Urinary bladder (tissue), 4 donors: ENCODE results near the gene SETBP1. TPM values are rescaled to one million over a fixed set of nuclear protein-coding genes. Genes with fewer than 3 reads are reported as not detected.

Source experiments
- DNase-seq: peaks from one replicate; pipeline ENCODE4 v3.0.0-alpha.2; 2015; ENCODE audit errors: extremely low spot score
- H3K27ac ChIP-seq: one replicate; pipeline ENCODE4 v1.5.1; 2013; ENCODE audit warnings: low read depth, mild to moderate bottlenecking, moderate library complexity
- H3K36me3 ChIP-seq: one replicate; pipeline ENCODE4 v1.6.1; 2013; ENCODE audit warnings: mild to moderate bottlenecking, moderate library complexity; ENCODE audit not compliant: insufficient read depth
- H3K4me1 ChIP-seq: one replicate; pipeline ENCODE4 v1.6.1; 2013; ENCODE audit warnings: mild to moderate bottlenecking, moderate library complexity; ENCODE audit not compliant: insufficient read depth
- H3K4me3 ChIP-seq: one replicate; pipeline ENCODE4 v1.5.1; 2013; ENCODE audit warnings: low read depth, low read length
- WGBS: extraction: QIAGEN DNeasy Blood & Tissue Kit; methylation state at CpG from one replicate; pipeline ENCODE4 v1.1.7; 2013; 5-methylcytosine and 5-hydroxymethylcytosine counted together
- polyA plus RNA-seq: library from polyadenylated mRNA; stranded (reverse); fragments of 200-250 nt; gene quantifications from one replicate; pipeline ENCODE4 v1.2.3, GENCODE V29; 2013
- total RNA-seq: library from RNA; depleted of rRNA; stranded (reverse); fragments of >200 nt; gene quantifications from one replicate; pipeline ENCODE4 v1.2.3, GENCODE V29; 2014
- donor health status: healthy with polysubstance abuse.
- donor health status: healthy.

The SETBP1 gene
- total RNA-seq (46.7 TPM), polyA plus RNA-seq (12.6 TPM)

DNA sequence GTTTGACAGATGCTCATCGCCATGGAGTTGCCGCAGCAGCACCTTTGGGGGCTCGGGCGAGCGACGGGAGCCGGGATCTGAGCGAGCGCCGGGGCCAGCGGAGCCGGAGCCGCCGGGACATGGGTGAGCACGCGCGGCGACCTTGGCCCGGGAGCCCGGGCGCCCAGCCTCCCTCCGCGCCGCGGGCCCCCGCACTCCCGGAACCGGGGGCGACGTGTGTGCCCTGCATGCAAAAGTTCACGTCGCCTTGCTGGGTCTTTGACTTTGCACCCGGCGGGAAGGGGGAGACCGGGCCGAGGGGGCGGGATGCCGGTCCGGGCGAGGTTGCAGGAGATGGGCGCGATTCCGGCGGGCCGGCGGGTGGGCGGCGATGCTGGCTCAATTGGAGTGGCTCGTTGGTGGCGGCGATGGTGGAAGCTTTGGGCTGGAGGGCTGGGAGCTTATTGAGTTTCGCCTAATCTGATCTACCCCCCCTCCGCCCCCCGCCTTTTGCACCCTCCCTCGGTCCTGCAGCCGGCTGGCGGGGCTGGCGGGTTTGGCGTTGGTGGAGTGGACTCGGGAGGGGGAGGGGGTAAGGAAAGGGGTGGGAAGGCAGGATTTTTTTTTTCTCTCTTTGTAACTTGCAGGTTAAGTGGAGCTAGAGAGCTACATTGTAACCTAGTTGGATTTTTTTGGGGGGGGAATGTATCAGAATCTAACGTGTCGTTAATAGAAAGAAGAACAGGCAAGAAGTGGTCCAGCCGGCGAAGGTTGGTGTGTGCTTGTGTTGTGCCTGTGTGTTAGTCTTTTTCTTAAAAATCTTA, at the start of gene SETBP1:
Gene SETBP1, plus strand, starts transcription at position 616 of the 803 bp plus-strand sequence. CDS start 20,459 bp downstream, outside the sequence.
- under 1% methylated on average over 64 of the region's 64 CpGs for WGBS
- no peaks in the 10 kb centered on the region for H3K4me1 ChIP-seq
- peak within 1 kb of the TSS; percentile 78 for H3K27ac ChIP-seq
- no peaks in the 10 kb centered on the region for H3K36me3 ChIP-seq
- DNase-seq, result peak; percentile 74
- H3K4me3 ChIP-seq, result peak within 1 kb of the TSS; percentile 88

DNA sequence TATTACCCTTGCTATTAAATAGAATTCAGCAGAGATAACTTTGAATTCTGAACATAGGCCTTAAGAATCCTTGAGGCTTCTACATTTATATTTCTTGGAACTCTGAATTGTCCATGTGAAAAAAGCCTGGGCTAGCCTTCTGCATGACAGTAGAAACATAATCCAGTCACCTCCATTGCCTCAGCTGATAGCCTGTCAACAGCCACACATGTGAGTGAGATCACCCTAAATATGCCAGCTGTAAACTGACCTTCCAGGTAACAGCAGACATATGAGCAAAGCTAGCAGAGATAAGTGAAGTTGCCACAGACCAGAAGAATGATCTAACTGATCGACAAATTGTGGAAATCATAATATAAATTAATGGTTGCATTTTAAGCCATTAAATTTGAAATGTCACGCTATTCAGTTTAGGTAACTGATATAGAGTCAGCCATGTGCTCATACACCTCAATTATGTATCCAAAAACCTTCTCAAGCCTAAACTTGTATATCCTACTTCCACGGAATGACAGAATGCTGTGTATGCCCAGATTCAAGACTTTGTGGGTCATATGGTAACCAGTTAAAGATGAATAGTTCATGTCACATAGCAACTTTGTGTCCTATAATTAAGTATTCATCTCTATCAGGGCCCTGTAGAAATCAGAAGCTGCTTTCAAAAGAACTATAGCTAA, 48.1 kb upstream of the SETBP1 start:
- 95% methylated on average over 3 of the region's 3 CpGs for WGBS

DNA sequence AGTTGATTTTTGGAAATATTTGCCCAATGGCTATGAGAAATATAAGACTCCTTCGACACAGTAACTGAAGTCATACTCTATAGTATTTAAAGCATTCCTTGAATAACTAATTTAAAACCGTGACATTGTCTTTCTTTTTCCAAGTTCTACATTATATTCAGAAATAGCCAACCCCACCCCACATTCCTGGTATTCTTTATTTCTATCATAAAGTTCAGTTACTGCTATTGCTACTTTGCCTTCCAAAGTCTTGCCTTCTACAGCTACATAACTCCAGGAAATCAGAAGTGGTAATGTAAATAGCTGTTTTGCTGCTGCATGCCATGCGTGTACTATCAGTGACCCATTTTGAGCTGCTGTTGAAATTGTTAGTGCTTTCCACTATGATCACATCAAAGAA, 45.1 kb upstream of the SETBP1 start:
- no peak for DNase-seq
- WGBS, result 94% methylated on average over 3 of the region's 3 CpGs

More for the DNA sequence above, 48.1 kb upstream of the SETBP1 start:
- Histone ChIP-seq H3K4me3 (no peak overlapping the region), H3K36me3 (no peaks in the 10 kb centered on the region), H3K4me1 (no peaks in the 10 kb centered on the region), H3K27ac (no peak overlapping the region)
- DNase-seq, result no peak

DNA sequence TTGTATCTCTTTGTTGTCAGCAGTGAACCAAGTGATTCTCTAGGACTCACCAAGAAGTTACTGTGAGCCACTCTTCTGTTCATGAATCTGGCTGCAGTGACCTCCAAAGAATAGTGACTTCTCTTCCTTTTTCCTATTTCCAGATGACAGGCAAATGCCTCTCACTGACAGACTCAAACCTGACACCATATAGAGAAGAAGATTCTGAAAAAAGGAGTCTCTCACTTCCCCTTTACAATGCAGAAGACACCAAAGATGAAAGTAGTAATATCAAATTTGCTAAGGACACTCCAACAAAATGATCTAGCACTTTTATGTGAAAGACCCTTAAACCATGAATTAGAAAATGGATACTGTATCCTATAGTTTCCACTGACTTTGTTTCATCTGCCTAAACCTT, 44.4 kb upstream of the SETBP1 start:
- H3K27ac ChIP-seq, result no peak overlapping the region
- no peaks in the 10 kb centered on the region for H3K4me1 ChIP-seq
- no peak overlapping the region for H3K4me3 ChIP-seq
- no peak for DNase-seq
- H3K36me3 ChIP-seq, result no peaks in the 10 kb centered on the region

More for the DNA sequence above, 45.1 kb upstream of the SETBP1 start:
- no peak overlapping the region for H3K4me3 ChIP-seq
- no peaks in the 10 kb centered on the region for H3K4me1 ChIP-seq
- no peak overlapping the region for H3K27ac ChIP-seq
- H3K36me3 ChIP-seq, result no peaks in the 10 kb centered on the region

DNA sequence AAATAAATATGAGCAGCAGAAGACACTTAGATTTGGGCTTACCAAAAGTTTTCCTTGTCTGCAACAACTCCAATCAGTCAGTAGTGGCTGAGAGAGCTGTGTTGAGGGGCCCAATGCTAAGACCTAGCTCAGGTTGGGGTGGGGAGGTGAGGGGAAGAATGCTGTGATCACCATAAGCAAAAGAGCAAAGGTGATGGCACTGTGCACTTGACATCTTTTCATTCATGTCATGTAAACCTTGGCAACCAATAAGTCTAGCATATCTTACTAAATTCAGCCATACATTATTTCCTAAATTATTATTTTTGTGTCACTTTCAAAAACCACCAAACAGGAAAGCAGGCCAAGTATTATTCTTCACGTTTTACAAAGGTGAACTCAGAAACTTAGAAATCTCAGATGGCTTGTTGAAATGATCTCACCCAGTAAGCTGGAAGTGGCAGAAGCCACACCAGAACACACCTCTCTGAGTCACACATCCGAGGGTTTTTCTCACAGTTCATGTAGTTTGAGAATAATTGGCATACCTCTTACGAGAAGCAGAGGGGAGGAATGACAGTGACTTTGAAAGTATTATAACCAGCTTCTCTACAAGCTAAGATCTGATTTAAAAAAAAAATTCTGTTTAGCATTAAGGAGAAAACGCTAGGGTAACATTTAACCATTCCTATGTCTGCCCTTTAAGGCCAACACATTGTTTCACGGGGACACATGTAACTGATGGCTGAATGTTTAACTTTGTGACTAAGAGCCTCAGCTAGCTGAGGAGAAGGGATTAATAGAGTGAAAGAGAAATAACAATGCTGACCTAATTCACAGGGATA, 43.3 kb upstream of the SETBP1 start:
- no peaks in the 10 kb centered on the region for H3K36me3 ChIP-seq
- no peak for DNase-seq
- no peak overlapping the region for H3K27ac ChIP-seq
- no peak overlapping the region for H3K4me3 ChIP-seq
- 69% methylated on average over 5 of the region's 5 CpGs for WGBS
- no peaks in the 10 kb centered on the region for H3K4me1 ChIP-seq

DNA sequence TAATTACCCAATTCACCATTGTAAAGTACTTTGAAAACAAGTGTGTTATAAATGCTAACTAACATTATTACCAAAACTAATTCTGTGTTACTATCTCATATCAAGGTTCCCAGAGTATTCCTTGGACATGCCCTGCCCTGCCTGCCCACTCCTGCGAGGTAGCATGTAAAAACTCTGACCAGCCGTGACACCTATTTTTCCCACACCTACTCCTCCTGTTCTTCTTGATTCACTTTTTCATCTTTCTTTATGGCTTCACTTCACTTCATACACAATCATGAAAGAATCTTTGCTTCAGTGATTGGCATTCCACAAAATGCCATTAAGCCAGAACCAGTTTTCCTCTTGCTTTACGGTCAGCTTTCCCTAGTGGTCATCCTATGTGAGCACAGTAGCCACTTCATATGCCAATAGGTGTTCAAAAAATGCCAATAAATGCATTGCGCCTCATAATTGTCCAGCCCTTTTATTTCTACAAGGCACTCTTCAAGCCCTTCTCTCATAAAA, 42.6 kb upstream of the SETBP1 start:
- H3K36me3 ChIP-seq, result no peaks in the 10 kb centered on the region
- no peak overlapping the region for H3K27ac ChIP-seq
- H3K4me1 ChIP-seq, result no peaks in the 10 kb centered on the region
- no peak for DNase-seq
- no peak overlapping the region for H3K4me3 ChIP-seq
- 96% methylated on average over 4 of the region's 4 CpGs for WGBS

DNA sequence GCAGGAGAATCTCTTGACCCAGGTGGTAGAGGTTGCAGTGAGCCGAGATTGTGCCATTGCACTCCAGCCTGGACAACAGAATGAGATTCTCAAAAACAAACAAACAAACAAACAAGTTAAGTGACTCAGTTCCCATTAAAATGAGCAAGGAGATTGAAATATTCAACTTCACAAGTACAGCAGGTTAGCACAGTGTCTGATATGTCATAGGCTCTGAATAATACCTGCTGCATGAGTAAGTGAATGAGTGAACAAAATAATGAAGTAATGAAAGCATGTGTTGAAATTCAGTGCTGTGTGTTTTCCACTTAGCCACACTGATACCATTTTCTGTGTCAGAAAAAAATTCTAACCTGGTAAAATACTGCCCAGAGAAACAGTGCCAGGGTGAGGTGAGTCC, 41.9 kb upstream of the SETBP1 start:
- H3K4me1 ChIP-seq, result no peaks in the 10 kb centered on the region
- no peaks in the 10 kb centered on the region for H3K36me3 ChIP-seq
- no peak overlapping the region for H3K4me3 ChIP-seq
- DNase-seq, result no peak
- 93% methylated on average over 1 of the region's 1 CpG for WGBS
- no peak overlapping the region for H3K27ac ChIP-seq

DNA sequence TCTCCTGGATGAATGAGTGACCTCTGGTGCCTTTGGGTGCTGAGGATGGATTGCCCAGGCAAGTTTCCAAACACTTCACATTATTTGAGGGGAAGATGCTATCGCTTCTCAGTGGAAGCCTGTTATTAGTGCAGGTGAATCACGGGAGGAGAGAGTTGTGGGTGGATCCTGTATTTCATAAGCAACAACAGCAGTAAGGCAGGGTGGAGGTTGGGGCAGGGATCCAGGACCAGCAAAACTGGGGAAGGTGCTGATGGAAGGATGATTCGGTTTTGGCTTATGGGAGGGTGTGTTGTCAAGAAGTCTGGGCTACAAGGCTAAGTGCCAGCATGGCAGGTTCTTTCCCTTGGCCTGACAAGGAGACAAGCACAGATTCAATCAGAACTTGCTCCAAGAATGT, 37.7 kb upstream of the SETBP1 start:
- 89% methylated on average over 3 of the region's 3 CpGs for WGBS
- Histone ChIP-seq H3K4me3 (no peak overlapping the region), H3K4me1 (no peaks in the 10 kb centered on the region), H3K27ac (no peak overlapping the region), H3K36me3 (no peaks in the 10 kb centered on the region)
- DNase-seq, result no peak

DNA sequence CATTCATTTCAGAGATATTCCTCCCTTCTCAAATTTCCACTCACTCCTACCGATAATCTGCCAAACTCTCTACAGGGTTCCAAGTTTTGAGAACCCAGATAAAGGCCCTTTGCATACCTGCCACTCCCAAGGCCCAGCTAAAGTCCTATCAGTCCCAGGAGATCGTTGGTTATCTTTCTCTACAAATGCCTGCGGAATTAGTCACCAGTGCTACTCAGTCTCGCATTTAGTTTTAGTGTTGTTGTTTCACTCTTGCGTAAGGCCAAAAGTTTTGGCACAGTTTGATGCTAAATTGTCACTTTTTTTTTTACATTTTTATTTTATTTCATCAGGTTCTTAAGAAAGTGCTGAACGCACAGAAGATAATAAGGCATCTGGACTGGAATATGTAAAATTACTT, 29.2 kb upstream of the SETBP1 start:
- no peak overlapping the region for H3K4me3 ChIP-seq
- 37% methylated on average over 6 of the region's 6 CpGs for WGBS
- DNase-seq, result peak; percentile 6
- H3K36me3 ChIP-seq, result no peaks in the 10 kb centered on the region
- H3K27ac ChIP-seq, result no peak overlapping the region
- H3K4me1 ChIP-seq, result peaks cover 1% of the 10 kb centered on the region

DNA sequence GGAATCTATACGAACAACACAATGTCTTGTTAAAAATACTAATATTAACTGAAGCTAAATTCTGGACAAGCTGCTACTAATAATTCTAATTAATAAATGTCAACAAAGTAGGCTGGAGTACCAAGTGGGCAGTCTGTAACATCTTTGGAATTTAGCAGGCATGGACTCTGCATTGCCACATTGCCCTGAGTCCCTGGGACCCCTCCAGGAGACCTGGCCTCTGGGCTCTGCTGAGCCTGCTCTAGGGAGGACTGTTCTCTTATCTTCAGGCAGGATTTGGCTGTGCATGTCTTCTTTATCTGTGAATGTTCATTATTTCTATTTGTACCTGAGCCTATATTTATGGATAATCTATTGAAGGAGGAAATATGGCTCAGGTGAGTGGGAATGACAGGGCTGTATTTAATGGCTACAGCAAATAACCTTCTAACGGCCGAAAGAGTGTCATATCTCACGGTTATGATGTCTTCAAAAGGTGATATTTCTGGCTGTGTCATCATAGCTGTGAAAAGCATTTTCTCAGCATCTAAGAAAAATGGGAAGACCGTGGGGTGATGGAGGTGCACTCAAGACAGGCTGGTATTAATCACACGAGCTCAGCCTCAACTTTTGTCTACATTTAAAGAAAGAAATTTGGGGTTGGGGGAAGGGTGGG, 28.6 kb upstream of the SETBP1 start:
- Histone ChIP-seq H3K36me3 (no peaks in the 10 kb centered on the region), H3K4me3 (no peak overlapping the region), H3K27ac (no peak overlapping the region), H3K4me1 (peaks cover 1% of the 10 kb centered on the region)
- no peak for DNase-seq
- WGBS, result 93% methylated on average over 6 of the region's 6 CpGs

DNA sequence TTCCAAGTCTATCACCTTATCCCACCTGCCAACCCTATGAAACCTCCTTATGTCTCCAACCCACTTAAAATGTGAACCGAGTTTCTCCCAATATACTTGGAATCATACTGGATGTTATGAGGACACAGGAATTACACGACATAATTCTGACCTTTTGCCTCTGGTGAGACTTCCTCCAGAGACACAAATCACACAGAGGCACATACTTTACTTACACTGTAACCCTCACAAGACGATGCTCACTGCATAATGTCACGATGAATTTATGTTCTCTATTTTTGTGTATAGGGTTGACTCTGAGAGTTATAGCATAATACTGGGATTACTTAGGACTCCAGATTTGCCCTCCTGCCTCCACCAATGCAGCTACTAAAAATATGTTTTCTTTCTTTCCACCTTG, 28.0 kb upstream of the SETBP1 start:
- no peak for DNase-seq
- H3K27ac ChIP-seq, result no peak overlapping the region
- WGBS, result 63% methylated on average over 4 of the region's 4 CpGs
- H3K4me3 ChIP-seq, result no peak overlapping the region
- H3K36me3 ChIP-seq, result no peaks in the 10 kb centered on the region
- peaks cover 1% of the 10 kb centered on the region for H3K4me1 ChIP-seq

DNA sequence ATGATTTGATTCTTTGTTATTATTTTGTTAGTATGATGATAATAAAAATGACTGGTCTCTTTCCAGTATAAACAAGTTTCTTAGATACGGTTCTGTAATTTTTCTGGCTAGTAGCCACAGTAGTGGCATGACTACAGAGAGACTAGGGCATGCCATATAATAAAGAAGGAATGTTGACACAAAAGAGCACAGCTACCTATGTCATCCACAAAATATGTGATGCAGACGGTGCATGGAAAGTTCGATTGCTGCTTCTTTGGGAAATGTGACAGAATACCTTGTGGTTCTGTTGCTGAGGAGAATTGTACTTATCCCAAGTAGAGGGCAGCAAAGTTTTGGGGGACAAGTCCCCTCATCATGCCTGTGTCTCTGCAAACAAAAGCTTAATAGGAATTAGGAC, 26.1 kb upstream of the SETBP1 start:
- Histone ChIP-seq H3K4me3 (no peak overlapping the region), H3K36me3 (no peaks in the 10 kb centered on the region), H3K27ac (no peak overlapping the region), H3K4me1 (peaks cover 1% of the 10 kb centered on the region)
- no peak for DNase-seq
- 18% methylated on average over 3 of the region's 3 CpGs for WGBS

DNA sequence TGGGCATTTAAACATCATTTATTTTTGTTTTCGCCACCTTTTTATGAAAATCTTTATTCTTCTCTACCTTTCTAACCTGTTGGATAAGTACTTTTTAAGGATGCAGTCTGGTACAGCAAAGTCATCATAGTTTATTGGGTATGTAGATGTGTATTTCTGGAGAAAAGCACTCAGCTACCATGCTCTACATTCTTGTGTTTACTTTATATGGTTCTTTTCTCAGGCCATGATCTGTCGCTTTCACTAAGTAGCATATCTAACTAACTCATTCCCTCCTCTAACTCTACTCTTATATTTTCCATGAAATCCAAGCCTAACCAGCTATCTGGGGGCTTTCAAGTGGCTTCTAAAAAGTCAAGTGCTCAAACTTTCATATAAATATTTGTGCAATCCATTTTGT, 25.3 kb upstream of the SETBP1 start:
- Histone ChIP-seq H3K4me1 (peaks cover 1% of the 10 kb centered on the region), H3K36me3 (no peaks in the 10 kb centered on the region), H3K4me3 (no peak overlapping the region), H3K27ac (no peak overlapping the region)
- DNase-seq, result no peak
- WGBS, result 92% methylated on average over 2 of the region's 2 CpGs
